Loucy (cell line): ENCODE results near the gene SHC3.

Experiments used
- EZH2phosphoT487 ChIP-seq: fragments of 200-600 bp; IDR thresholded peaks from 2 replicates; pipeline ENCODE4 v1.6.1; 2018; ENCODE audit warnings: antibody characterized with exemption, mild to moderate bottlenecking, moderate library complexity, borderline replicate concordance
- TF ChIP-seq, protein P1 (sequence below): fragments of 200-600 bp; sonication (generic); conservative IDR thresholded peaks from 2 replicates; pipeline ENCODE4 v1.5.1; 2014; ENCODE audit warnings: mild to moderate bottlenecking, antibody characterized with exemption, low read length

DNA sequence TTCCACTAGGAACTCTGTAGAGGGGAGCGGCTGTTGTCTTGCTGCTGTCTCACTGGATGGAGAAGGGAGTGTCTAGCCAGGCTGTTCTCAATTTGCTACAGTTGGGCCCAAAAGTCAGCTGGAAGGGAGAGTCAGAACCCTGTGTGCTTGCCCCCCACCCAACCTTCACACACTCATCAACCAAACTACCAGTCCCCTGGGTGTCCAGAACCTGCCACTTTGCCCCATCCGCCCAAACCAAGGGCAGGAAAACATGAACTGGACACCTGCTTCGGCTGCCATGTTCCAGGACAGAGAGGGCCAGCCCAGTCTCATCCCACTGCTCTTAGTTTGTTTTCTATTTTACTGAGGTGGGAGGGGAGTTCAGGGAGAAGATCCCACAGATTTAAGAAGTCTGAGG lies 105.2 kb downstream of the SHC3 start:
- TF ChIP-seq, protein P1, sequence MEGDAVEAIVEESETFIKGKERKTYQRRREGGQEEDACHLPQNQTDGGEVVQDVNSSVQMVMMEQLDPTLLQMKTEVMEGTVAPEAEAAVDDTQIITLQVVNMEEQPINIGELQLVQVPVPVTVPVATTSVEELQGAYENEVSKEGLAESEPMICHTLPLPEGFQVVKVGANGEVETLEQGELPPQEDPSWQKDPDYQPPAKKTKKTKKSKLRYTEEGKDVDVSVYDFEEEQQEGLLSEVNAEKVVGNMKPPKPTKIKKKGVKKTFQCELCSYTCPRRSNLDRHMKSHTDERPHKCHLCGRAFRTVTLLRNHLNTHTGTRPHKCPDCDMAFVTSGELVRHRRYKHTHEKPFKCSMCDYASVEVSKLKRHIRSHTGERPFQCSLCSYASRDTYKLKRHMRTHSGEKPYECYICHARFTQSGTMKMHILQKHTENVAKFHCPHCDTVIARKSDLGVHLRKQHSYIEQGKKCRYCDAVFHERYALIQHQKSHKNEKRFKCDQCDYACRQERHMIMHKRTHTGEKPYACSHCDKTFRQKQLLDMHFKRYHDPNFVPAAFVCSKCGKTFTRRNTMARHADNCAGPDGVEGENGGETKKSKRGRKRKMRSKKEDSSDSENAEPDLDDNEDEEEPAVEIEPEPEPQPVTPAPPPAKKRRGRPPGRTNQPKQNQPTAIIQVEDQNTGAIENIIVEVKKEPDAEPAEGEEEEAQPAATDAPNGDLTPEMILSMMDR = no peak
- TF ChIP-seq EZH2phosphoT487 = no peak
